ENCODE measurements around the gene CFAP46.

The CFAP46 gene

DNA sequence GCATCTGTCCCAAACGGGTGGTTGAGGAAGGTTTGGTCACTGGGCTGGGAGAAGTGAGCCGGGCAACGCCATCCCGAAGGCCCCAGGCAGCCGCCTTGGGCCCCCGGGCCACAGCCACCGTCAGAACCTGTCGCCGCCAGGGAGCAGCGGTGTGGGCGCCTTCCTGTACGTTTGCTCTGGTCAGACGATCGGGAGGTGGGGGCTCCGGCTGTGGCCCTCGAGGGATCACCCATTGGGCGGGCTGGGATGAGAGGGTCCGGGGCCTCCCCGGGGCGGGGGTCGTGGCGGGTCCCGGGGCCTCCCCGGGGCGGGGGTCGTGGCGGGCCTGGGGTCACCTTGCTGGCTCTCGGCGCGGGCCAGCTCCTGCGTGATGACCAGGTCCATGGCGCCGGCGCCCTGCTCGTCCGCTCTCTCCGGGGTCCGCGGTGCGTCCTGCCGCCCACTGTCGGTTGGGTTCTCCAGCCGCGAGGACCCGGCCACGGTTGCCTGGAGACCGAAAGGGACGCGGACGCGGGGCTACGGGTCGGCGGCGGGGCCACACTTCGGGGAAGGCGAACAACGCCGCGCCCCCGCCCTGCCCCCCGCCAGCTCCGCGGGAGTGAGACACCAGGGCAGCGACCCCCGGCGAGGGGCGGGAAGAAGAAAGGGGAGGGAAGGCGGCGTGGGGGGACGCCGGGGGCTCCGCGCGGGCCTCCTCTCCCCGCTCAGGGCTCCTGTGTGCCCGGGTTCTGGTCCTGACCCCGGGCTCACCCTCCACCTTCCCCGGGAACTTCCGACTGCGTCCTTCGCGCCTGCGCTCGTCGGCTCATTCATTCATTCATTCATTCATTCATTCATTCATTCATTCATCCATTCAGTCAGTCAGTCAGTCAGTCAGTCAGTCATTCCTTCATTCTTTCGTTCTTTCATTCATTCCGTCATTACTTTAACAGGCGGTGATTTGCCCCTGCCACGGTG is at the start of gene CFAP46:
Gene CFAP46 (minus strand): TSS at position 470 of the 957 bp plus-strand sequence. CDS start 86 bp downstream, at position 384.
- no peak for FAIRE-seq

DNA sequence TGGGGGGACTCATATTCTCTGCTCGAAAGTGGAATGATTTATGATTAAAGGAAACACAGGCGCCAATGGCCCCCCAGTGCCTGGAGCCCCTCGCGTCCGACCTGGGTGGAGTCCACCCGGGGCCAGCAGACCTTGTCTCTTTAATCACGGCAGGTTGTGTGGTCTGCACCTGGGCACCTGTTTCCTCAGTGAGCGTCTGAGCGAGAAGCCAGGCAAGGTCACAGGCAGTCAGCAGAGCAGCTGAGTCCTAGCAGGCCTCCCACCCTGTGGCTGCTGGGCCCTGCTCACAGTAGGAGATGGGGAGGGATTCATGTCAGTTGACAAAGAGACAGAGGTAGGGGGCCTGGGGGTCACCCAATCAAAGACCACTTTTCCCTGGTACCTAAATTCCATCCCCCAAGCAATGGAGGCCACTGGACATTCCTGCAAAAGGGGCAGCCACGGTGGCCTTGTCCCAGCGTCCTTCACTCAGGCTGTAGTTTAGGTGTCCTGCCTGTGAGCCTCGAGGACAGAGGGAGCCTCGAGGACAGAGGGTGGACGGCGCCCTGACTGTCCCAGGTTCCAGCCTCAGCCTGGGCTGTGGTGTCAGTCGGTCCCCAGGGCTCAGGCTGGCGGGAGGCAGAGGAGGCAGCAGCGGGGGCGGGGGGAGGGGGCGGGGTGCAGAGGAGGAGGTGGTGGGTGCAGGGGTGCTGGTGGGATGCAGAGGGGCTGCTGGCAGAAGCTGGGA is 49.5 kb upstream of the CFAP46 start:
- FAIRE-seq = no peak

DNA sequence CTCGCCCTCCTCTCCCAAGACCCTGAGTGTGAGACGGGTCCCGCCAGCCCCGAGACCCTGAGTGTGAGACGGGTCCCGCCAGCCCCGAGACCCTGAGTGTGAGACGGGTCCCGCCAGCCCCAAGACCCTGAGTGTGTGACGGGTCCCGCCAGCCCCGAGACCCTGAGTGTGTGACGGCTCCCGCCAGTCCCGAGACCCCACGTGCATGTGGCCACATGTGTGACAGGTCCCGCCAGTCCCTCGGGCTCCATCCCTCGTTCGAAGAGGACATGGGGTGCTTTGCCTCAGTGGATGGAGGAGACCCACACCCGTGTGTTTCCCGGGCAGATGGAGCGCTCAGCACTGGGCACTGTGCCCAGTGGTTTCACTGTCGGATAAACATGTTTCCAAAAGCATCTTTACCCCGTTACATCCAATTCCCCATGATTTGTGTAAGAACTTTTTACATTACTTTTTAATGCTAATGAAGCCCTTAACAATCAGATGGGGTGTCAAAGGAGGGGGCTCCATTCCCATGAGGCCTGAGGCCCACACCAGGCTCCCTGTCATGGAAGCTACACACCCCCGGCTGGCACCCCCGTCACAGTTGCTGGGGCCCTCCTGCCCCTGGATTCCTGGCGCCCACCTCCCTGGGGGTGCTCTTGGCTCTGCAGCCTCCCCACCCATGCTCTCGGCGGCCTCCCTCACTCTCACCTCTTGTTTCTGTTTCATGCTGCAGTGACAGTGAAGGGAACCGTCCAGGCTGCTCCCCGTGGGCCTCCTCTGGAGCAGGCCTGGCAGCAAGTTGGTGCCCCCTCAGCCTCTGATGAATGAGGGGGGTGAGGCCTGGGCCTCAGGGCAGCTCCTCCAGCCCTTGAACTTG is 48.5 kb upstream of the CFAP46 start:
- FAIRE-seq = no peak

DNA sequence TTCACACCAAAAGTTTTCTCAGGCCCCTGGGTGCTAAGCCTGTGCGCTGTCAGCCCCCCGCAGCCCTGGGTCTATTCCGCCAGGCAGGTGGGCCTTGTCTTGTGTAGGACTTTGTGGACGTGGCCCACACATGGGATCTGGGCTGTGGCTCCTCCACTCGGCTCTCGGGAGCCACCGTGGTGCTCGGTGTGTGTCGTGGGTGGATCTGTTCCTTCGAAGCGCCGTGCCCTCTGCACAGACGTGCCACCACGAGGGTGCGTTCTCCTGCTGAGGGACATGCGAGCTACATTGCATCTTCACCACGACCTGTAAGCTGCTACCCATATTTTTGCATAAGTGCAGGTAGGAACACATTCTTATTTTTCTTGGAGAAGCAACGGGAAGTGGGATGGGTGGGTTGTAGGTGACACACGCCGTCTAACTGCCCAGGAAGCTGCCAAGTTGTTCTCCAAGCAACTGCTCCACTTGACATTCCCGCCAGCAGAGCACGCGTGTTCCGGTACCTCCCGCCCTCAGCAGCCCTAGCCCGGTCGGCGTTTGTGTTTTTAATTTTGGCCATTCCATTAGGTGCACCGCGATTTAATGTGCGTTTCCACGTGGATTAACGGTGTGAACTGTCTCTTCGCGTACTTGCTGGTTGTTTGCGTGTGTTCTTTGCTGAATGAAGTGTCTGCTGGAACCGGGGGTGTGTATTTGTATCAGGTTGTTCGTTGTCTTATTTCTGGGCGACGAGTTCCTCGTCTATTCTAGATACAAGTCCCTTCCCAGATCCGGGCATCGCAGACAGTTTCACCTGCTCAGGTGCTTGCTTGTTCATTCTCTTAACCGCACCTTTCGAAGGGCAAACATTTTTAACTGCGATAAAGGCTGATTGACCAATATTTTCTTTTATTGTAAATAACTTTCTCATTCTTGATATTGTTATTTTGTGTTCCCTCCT is 47.4 kb upstream of the CFAP46 start:
- no peak for FAIRE-seq

DNA sequence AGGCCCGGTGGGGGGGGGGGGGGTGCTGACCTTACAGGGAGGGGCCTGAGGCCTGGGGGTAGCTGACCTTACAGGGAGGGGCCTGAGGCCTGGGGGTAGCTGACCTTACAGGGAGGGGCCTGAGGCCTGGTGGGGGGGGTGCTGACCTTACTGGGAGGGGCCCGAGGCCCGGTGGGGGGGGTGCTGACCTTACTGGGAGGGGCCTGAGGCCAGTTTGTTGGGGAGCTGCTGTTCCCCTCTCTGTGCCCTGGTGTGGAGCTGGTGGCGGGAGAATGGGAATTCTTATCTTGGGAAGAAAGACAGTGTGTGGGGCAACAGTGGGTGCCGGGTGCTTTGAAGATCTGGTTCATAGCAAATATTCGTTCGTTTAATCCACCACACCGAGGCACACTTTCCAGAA is 46.6 kb upstream of the CFAP46 start:
- FAIRE-seq = no peak

DNA sequence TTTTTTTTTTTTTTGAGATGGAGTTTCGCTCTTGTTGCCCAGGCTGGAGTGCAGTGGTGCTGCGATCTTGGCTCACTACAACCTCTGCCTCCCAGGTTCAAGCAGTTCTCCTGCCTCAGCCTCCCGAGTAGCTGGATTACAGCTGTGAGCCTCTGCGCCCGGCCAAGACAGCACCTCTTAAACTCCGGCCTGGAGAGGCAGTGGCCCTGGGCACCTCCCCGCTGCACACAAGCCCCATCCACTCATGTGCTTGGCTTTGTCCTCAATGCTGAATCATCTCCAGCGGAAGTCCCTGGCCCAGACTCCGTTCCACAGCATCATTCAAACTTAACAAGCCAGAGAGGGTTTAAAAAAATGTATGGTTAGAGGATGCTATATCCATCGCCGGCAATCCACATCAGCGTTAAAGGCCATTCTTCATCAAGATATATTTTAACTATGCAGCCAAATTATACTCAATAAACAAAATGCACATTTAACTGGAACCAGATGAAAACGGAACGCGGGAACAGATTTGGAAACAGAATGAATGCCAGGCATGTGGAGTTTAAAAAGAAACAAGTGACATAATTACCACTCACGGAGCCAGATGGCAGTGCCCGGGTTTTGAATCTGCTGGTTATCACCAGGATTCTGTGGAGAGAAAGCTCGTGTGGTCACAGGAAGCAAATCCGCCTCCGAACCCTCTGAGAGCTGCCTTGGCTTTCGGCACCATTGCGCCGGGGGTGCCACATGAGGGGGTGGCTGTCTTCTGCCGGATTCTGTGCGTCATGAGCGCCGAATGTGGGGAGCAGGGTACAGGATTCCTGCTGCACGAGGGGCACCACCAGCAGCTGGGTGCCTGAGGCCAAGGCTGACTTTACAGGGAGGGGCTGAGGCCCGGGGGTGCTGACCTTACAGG is 45.6 kb upstream of the CFAP46 start:
- FAIRE-seq = no peak

DNA sequence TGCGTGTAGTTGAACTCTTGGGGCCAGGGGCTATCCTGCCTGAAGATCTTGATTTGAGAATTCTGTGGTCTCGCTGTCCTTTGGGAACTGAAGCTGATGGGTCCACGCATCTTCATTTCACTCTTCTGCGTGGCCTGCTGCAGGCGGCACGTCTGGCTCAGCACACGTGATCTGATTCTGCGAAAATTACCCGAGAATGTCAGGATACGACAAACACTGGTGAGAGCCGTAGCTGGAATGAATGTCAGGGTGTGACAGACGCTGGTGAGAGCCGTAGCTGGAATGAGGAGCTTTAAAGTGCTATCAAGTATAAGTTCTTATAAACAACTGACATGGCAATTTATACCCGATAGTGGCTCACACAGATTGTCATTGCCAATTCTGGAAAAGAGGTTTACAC is 44.6 kb upstream of the CFAP46 start:
- no peak for FAIRE-seq

DNA sequence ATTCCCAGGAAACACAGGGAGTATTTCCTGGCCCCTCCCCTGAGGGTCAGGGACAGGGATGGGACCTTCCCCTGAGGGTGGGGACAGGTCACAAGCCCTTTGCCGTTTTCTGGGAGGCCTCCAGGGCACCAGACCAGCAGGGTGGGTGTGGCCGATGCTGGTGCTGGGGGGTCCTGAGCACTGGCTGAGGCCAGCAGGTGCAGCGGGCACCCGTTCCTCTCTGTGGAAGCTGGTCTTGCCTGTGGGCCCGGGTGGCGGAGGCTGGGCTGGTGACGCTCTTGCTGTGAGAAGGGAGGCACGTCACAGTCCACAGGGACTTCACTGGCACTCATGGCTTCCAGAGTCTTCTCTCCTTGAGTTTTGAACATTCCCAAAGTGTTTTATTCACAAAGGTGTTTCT is 44.2 kb upstream of the CFAP46 start:
- no peak for FAIRE-seq

DNA sequence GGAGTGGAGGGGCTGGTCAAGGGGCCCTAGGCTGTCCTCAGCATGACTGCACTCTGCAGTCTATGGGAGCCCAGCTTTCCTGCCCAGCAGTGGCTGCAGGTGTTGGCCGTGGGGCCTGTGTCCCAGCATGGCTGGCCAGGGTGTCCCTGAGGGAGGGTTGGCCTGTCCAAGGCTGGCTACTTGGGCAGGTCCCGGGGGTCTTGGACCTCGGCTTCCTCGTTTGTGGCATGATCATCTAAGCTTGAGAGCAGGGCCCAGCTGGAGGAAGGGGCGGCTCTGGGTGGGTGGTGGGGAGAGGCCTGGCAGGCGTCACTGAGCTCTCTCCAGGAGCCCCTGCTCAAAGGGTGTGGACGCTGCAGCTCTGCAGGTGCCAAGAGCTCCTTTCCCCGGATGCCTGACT is 43.7 kb upstream of the CFAP46 start:
- FAIRE-seq = no peak

DNA sequence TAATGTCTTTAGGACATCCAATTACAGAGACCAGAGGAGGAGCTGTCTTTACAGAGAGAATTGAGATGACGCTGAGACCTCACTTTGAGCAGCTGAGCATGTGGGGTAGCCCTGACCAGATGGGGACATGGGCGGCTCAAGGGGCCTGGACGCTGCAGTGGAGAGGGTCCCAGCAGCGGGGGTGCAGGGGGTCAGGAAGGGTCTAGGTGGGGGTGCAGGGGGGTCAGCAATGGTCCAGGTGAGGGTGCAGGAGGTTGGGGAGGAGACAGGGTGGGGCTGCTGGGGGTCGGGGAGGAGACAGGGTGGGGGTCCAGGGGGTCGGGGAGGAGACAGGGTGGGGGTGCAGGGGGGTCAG is 43.2 kb upstream of the CFAP46 start:
- no peak for FAIRE-seq

DNA sequence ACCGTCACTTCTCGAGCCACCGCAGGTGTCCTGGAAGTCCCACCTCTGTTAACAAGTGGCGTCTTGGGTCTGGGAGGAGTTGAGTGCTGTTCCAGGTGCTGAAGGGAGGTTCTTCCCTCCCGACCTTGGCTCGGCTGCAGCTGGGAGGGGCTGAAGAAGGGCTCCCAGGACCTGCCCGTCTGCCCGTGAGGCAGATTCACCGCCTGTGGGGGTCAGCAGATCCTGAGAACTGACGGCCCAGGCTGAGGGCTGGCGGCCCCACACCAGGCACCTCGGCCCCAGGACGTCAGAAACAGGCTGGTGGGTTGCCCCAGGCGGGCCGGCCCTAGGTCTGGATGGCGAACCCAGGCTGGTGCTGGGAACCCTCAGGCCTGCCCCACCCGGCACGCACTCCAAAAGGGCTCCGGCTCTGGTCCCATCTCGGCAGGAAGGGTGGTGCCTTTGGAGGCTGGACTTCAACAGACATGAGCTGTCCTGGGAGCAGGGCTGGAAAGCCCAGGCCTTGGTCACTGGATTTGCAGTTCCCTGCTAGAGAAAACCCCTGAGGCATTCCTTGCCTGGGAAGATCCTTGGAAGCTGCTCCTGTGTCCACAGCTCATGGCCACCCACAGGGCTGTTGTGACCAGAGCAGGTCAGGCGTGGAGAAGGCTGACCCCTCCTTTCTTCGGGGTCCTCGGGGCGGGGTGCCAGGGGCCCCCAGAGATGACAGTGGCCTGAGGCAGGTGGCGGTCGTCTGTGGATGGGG is 42.6 kb upstream of the CFAP46 start:
- FAIRE-seq = no peak

DNA sequence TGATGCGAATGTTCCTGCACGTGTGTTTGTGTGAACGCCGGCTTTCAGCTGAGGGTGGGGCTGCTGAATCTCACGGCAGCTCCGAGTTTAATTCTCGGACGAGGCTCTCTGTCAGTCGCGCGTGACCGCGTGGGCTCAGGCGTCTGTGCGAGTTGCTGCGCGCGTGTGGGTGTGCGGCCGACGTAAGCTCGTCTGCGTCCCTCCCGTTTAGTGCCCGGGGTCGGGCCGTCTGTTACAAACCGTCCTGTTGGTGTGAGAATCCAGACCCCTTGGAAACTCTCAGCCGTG is 41.6 kb upstream of the CFAP46 start:
- FAIRE-seq = no peak

DNA sequence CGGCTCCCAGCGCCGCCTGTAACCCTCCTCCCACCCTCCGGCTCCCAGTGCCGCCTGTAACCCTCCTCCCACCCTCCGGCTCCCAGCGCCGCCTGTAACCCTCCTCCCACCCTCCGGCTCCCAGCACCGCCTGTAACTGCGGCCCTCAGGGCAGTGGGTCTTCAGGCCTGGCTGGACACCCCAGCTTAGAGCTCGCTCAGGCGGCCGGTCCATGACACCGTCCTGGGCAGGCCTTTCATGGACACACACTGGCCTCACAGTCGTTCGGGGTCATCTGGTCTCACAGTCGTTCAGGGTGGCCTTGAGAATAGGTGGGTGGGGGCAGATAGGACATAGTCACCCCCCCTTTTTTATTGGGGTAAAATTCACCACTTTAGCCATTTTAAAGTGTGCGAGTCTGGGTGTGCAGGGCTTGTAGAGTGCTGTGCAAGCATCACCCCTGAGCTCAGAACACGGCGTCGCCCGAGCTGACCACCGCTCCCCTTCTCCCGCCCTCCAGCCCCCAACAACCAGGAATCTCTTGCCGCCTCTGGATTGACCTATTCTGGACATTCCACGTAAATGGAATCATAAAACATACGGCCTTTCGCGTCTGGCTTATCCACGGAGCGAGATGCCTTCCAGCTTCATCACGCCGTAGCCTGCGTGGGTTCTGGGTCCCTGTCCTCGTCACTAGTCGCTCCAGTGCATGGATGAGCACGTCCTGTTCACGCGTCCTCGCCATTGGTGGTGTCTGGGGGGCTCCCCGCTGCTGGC is 41.1 kb upstream of the CFAP46 start:
- no peak for FAIRE-seq

DNA sequence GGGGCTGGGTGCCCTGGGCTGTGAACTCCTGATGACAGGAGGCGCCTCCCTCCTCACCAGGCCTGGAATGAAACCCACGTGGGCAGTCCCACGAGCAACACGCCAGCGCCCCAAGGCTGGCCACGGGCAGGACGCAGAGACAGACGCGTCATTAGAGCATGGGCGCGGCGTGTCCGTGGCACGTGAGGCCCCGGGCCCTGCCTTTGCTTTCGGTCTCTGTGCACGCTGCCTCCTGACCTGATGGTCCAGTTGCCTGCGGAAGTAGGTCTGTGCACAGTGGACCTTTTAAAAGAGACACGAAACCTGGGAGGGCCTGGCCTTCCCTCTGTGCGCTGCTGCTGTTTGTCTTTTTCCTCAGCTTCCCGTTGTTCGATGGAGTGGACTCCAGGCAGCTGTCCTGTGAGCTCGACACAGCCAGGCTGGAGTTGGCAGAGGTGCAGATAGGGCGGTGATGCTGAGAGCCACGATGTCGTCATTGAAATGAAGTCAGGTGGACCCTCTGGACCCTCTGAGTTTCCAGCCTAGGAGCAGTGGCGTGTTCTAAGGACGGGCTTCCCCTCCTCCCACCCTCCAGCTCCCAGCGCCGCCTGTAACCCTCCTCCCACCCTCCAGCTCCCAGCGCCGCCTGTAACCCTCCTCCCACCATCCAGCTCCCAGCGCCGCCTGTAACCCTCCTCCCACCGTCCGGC is 40.1 kb upstream of the CFAP46 start:
- no peak for FAIRE-seq

DNA sequence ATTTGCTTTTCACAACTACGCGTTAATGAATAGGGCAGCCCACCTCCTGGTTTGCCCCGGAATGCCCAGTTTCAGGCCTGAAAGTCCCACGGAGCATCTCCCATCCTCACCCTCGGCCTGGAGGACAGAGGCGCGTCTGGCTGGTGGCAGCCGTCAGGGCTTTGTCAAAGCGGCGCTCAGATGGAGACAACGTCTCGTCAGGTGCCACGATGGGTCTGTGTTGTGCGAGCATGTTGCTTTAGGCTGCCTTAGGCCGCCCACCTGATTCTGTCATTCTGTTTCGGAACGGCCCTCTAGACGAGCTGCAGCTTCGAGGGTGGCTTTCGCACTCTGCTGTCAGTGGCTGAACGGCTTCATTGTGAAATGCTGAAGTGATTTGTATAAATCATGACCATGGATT is 39.4 kb upstream of the CFAP46 start:
- no peak for FAIRE-seq

DNA sequence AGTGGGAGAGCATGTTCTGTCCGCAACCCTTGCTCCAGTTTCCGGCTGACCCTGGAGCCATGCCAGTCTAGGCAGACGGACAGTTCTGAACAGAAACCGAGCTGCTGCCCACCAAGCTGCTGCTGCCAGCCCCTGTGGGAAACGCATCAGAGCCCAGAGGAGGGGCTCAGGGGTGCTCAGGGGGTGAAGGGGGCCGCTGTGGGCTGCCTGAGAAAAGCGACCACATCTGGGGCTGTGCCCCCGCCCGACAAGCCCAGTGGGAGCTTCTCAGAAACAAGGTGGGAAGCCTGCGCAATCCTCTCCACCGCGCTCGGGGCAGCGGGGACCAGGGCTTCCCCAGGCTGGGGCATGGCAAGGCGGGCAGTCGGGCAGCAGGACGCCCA is 38.8 kb upstream of the CFAP46 start:
- no peak for FAIRE-seq

DNA sequence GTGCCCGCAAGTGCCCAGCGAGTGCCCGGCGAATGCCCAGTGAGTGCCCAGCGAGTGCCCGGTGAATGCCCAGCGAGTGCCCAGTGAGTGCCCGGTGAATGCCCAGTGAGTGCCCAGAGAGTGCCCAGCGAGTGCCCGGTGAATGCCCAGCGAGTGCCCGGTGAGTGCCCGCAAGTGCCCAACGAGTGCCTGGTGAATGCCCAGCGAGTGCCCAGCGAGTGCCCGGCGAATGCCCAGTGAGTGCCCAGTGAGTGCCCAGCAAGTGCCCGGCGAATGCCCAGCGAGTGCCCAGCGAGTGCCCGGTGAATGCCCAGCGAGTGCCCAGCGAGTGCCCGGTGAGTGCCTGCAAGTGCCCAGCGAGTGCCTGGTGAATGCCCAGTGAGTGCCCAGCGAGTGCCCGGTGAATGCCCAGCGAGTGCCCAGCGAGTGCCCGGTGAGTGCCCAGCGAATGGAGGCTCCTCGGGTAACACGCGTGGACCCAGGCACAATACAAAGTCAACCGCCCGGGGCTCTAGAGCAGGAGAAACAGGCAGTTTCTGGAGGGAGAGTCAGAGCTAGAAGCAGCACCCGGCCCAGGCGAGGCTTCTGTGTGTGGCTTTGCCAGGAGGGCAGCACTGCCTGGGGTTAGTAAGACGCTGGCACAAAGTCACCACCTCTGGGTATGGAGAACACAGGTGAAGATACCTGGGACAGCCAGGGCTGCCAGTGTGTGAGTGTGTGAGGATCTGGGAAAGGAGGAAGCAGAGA is 38.2 kb upstream of the CFAP46 start:
- no peak for FAIRE-seq

Data from G401.6 (cell line).